GM10847 (cell line): ENCODE results near the gene HIF1AN.

Source experiments
- POLR2A ChIP-seq: IDR thresholded peaks from 2 replicates; pipeline ENCODE4 v1.6.1; 2011; ENCODE audit not compliant: insufficient read length; ENCODE audit errors: extremely low read depth

The HIF1AN gene

DNA sequence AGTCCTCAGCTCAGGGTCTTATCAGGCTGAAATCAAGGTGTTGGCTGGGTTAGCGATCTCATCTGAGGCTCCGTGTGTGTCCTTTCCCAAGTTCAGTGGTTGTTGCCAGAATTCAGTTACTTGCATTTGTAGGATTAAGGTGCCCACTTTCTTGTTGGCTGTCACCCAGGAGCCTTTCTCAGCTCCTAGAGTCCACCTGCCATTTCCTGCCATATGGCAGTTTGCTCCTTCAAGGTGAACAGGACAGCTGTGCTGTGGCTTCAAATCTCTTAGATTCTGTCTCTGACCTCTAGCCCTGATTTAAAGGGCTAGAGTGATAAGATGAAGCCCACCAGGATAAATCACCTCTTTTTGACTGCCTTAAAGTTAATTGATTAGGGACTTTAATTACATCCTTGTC lies 1.0 kb upstream of the HIF1AN start:
- TF ChIP-seq POLR2A: no peak

DNA sequence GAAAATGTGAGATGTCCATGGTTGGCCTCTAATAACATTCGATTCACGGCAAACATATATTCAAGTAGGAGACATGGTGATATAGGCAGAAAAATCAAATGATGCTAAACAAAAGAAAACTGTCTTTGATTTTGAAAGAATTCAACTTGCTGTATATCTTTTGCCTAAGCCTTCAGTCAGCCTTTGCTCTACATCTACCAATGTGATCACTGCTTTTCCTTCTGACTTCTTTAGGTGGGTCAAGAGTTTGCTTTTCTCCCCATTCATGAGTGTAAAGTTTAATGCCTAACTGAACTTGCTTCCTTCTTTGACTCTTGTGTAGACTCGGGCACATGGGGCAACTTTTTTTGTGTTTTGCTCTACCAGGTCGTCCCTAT lies 417 bp upstream of the HIF1AN start:
- TF ChIP-seq POLR2A: no peak

DNA sequence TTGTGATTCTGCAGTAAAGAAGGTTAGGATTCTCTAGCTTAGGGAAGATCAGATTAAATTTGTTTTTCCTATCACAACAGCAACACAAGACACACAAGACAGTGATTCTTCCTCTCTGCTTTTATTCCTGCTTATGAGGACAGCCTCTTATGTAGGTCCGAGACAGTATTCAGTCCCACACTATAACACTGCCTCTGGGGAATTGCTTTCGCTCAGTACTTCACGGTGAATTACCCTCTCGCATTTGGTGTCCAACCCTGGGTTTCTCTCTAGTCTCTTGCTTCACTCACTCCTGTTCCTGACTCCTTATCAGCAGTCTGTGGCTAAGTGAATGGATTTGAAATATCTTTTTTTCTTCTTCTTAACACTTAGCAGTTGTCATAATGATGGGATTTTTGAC lies 1.7 kb downstream of the HIF1AN start:
- no peak for TF ChIP-seq POLR2A

GRCh38 chr10:100544950-100545349 lies 9.2 kb downstream of the HIF1AN start:
- TF ChIP-seq POLR2A: no peak

- no peak for TF ChIP-seq POLR2A
Observed at GRCh38 chr10:100551196-100551595, 15.5 kb downstream of the HIF1AN start.

DNA sequence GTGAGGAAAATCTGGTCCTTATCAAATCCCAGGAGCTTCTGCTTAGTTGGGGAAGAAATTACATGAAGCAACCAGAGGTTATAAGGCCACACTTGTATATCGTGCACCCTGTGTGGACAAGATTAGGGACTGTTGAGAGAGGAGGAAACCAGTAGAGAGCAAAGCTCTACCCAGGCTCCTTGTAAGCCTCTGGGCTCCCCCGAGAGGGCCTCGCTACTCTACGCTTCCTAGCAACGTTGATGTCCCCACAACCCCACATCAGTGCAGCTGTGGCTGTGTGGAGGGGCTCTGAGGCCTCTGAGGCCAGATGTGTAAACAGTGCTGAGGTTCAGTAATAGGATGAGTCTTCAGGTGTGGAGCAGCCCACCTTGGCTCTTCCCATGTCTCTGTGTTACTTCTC lies 16.0 kb downstream of the HIF1AN start:
- TF ChIP-seq POLR2A: no peak

DNA sequence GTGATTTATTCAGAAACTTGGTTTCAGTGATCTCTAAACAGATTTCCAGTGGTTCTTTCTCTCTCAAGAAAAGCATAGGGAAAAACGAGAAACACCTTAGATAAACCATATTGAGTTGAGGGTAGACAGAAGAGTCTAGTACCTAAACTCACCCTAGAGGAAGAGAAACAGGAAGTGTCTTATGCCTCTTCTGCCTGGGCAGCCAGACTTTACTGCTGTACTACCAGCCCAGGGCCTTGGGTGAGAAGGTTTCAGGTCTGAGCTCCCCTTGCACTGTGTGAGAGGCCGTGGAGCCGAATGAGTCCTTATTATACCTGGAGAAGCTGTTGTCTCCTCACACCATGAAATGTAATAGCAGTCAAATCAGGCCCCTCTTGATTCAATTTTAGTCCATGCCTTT lies 18.2 kb downstream of the HIF1AN start:
- TF ChIP-seq POLR2A: no peak

DNA sequence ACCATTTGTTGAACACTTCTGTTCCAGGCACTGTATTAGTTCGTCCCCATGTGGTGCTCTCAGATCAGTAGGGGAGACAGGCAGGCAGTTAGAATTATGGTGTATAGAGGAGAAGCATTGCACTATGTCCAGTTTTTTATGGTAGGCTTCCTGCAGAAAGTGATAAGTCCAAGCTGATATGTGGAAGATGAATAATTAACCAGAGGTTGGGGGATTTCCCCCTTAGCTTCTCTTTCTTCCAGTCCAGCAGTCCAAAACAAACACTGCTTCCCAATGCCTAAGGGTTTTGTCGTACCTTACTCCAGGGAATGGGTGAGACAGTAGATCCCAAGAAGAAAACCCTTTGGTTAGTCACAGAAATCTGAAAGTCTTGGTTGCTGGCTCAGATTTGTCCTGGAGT lies 19.2 kb downstream of the HIF1AN start:
- no peak for TF ChIP-seq POLR2A

DNA sequence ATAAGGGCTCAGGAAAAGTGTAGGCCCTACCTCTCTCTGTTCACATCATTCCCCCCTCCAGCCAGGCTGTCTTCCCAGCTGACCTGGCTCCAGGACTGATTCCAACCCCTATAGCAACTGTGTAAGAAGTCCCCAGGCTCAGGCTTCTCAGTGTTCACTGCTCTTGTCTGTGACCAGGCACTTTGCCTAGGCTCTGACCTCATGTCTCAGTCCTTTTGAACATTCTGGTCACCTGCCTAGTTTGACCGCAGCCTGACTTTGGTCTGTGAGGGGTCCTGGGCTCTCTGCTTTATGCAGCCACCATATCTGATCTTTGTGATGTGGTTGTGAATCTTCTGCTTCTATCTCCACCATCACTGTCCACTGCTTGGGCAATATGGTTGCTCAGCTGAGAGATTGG lies 24.5 kb downstream of the HIF1AN start:
- no peak for TF ChIP-seq POLR2A

DNA sequence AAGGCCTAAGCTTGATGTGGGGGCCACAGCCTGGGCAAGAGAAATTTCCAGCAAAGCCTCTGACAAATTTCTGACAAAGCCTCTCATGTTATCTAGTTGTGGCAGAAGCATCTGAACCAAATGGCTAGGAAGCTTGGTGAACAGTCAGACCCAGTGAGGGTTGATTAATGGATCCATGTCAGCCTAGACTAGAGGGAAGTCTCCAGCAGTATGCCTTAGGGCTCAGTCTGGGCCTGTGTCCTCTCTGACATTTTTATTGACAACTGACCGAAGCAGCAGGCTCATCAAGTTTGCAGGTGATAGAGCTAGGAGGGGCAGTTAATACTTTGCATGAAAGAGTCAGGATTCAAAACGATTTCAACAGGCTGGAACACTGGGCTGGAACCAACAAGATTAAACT lies 25.3 kb downstream of the HIF1AN start:
- TF ChIP-seq POLR2A: no peak

DNA sequence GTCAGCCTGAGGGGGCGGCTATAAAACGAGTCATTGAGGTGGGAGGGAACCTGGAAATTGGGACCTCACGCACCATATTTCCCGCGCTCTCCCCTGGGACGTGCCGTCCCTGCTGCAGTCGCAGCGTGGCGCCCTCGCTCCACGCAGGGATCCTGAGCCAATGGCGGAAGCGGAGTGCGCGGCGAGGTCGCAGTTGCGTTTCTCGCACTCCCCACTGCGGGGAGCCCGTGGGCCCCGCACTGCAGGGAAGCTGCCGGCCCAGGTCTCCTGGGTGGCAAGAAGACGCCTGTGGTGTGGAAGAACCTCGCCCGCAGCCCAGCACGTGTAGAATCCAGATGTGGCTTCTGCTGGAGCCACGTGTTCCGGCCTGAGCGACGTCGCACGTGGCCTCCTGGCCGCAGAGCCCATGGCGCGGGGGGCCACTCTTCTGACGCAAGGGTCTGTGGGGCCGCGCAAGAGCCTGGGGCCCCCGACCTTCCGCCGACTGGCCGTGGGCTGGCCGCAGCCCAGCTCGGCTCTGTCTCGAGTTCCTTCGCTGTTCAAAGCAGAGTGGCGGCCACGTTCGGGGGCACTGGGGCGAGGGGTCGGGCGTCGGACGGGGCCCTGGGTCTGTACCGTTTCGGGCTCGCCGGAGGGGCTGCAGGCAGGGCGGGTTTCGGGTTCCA lies 26.4 kb downstream of the HIF1AN start:
- TF ChIP-seq POLR2A: no peak

GRCh38 chr10:100565206-100565985 lies 29.7 kb downstream of the HIF1AN start:
- TF ChIP-seq POLR2A: no peak

GRCh38 chr10:100566561-100566960 lies 30.8 kb downstream of the HIF1AN start:
- no peak for TF ChIP-seq POLR2A

DNA sequence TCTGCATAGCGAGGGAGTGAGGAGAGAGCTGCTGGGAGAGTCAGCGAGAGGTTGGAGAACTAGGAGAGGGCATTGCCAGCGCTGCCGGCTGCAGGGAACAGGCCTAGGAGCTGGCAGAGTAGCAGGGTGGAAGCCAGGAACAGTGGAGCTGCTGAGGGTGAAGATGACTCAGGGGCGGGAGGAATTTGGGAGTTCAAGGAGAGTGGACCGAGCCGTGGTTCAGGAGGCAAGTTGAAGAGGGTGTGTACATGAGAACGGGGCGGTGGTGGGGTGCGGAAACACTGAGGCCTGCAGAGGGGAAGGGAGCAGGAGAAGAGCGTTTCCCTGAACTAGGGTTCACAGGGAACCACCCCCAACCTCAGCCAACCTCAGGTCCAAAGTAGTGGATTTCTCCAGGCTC lies 31.5 kb downstream of the HIF1AN start:
- TF ChIP-seq POLR2A: no peak

- TF ChIP-seq POLR2A: no peak
Observed at GRCh38 chr10:100567826-100568225, 32.1 kb downstream of the HIF1AN start.

DNA sequence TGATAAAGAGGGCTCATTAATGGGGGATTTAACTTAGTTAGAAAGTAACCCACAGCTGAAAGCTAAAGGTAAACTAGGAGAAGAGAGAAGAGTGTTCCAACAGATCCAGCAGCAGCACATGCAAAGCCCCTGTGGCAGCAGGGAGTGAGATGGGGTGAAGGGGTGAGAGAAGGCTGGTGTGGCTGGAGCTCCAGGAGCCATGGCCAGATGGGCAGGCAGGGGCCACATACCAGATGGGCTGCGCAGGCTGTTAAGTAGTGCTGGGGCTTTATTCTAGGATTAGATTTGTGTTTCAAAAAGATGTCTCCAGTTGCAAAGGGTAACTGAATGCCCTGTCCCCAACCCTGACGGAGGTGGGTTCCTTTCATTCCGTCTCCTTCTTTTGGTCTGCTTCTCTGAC lies 33.2 kb downstream of the HIF1AN start:
- TF ChIP-seq POLR2A: no peak
